ENCODE measurements around the gene SLC15A3.

SLC15A3 gene

GRCh38 chr11:60988658-60989057, 36.7 kb upstream of the SLC15A3 start:
- Histone ChIP-seq H3K4me2 (ENCODE audit: low read length) (no peak overlapping the region), H3K4me1 (ENCODE audit: insufficient read depth, low read length, severe bottlenecking) (peaks cover 15% of the 10 kb centered on the region), H3K9me3 (ENCODE audit: low read length) (no peaks in the 10 kb centered on the region), H3K9ac (ENCODE audit: low read length) (no peak overlapping the region), H3F3A (ENCODE audit: insufficient read depth, low read length) (no peaks in the 10 kb centered on the region), H4K20me1 (ENCODE audit: insufficient read depth, low read length) (no peaks in the 10 kb centered on the region), H2AFZ (ENCODE audit: low read length) (no peak overlapping the region), H3K27ac (ENCODE audit: low read depth, low read length, poor library complexity, severe bottlenecking) (no peak overlapping the region), H3K36me3 (ENCODE audit: insufficient read depth, low read length) (no peaks in the 10 kb centered on the region), H3K9me2 (ENCODE audit: low read depth, low read length) (no peaks in the 10 kb centered on the region), H3K4me3 (ENCODE audit: low read depth, low read length, poor library complexity, severe bottlenecking) (no peak overlapping the region), H3K79me2 (ENCODE audit: insufficient read depth, low read length) (no peaks in the 10 kb centered on the region), H3K27me3 (ENCODE audit: insufficient read depth, low read length) (no peaks in the 10 kb centered on the region; the same call in 1 of the 2 replicates)
- TF ChIP-seq CTCF (IDR thresholded peaks at IDR 0.05; ENCODE audit: low read length) (no peak), EZH2 (IDR thresholded peaks at IDR 0.05; ENCODE audit: borderline replicate concordance, low read length) (no peak)

DNA sequence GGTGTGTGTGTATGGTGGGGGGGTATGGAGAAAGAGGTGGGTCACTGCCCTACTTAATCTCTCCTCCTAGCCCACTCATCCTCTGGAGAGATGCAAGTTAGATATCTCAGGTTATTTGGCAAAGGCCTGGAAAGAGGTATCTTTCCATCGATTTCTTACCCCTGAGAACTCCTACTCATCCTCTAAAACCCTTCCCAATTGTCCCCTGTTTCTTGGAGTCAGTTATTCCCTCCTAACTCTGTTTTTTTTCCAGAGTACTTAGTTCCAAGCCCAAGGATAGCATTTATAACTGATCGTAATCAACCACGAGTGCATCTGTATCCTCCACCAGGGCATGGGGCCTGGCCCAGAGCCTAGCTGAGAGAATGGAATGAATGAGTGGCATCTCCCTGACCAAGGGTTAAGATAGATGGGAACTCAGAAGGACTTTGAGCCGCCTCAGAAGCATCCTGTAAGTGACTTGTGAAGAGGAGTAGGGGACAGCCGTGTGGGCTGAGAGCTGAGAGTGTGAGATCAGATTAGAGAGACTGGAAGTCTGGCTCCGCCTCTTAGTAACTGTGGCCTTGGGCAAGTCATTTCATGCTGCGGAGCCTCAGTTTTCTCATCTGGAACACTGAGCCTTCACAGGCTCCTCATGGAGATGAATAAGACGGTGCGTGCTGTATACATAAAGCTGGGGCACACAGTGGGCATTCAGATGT, 35.8 kb upstream of the SLC15A3 start:
- H3K27me3 ChIP-seq (ENCODE audit: insufficient read depth, low read length): no peaks in the 10 kb centered on the region; the same call in 1 of the 2 replicates
- H3K4me3 ChIP-seq (ENCODE audit: low read depth, low read length, poor library complexity, severe bottlenecking): no peak overlapping the region
- peaks cover 15% of the 10 kb centered on the region for H3K4me1 ChIP-seq (ENCODE audit: insufficient read depth, low read length, severe bottlenecking)
- no peaks in the 10 kb centered on the region for H3K36me3 ChIP-seq (ENCODE audit: insufficient read depth, low read length)
- no peak overlapping the region for H3K27ac ChIP-seq (ENCODE audit: low read depth, low read length, poor library complexity, severe bottlenecking)
- no peaks in the 10 kb centered on the region for H3K79me2 ChIP-seq (ENCODE audit: insufficient read depth, low read length)
- no peaks in the 10 kb centered on the region for H4K20me1 ChIP-seq (ENCODE audit: insufficient read depth, low read length)
- no peak overlapping the region for H2AFZ ChIP-seq (ENCODE audit: low read length)
- TF ChIP-seq CTCF (IDR thresholded peaks at IDR 0.05; ENCODE audit: low read length): no peak
- no peak for TF ChIP-seq EZH2 (IDR thresholded peaks at IDR 0.05; ENCODE audit: borderline replicate concordance, low read length)
- no peaks in the 10 kb centered on the region for H3K9me2 ChIP-seq (ENCODE audit: low read depth, low read length)
- H3K9ac ChIP-seq (ENCODE audit: low read length): no peak overlapping the region
- no peak overlapping the region for H3K4me2 ChIP-seq (ENCODE audit: low read length)
- H3K9me3 ChIP-seq (ENCODE audit: low read length): no peaks in the 10 kb centered on the region
- no peaks in the 10 kb centered on the region for H3F3A ChIP-seq (ENCODE audit: insufficient read depth, low read length)

DNA sequence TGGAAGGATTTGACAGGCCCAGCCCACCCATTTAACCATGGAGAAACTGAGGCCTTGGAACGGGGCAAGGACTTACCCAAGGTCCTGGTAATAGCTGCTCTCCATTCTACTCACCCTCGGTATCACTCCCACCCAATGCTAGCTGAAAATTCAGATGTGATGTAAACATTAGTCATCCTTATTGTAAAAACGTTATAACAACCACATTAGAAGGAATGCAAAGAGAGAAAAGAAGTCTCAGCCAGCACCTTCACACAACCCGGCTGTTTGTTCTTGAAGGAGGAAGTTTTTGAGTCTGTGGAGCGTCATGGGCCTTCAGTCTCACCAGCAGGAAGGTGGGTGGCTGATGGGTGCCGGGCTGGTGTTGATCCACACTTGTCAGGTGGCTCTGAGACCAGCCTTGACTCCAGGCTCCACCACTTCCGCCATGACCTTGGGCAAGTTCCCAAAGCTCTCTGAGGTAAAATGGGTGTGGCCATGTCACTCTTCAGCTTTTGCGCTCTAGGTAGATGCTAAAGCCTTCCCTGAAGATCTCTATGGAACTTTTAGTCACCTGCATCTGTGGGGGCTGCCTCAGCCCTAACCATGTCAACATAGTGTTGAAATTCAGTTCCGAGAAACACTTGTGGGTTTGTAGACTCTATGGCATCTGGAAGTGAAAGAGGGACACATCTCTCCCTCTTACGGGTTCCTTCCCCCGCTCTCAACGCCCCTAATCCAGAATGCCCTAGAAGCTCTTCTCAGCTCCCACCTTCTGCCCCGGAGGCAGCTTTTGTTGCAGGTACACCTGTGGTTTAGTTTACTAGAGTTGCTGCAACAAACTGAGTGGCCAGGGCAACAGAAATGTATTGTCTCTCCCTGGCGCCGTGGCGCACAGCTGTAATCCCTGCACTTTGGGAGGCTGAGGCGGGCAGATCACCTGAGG, 34.3 kb upstream of the SLC15A3 start:
- Histone ChIP-seq H4K20me1 (ENCODE audit: insufficient read depth, low read length) (no peaks in the 10 kb centered on the region), H3K4me1 (ENCODE audit: insufficient read depth, low read length, severe bottlenecking) (peaks cover 19% of the 10 kb centered on the region), H3K27ac (ENCODE audit: low read depth, low read length, poor library complexity, severe bottlenecking) (no peak overlapping the region), H2AFZ (ENCODE audit: low read length) (no peak overlapping the region), H3F3A (ENCODE audit: insufficient read depth, low read length) (no peaks in the 10 kb centered on the region), H3K79me2 (ENCODE audit: insufficient read depth, low read length) (no peaks in the 10 kb centered on the region), H3K9me2 (ENCODE audit: low read depth, low read length) (no peaks in the 10 kb centered on the region), H3K4me2 (ENCODE audit: low read length) (no peak overlapping the region), H3K27me3 (ENCODE audit: insufficient read depth, low read length) (no peaks in the 10 kb centered on the region; the same call in 1 of the 2 replicates), H3K9me3 (ENCODE audit: low read length) (no peaks in the 10 kb centered on the region), H3K36me3 (ENCODE audit: insufficient read depth, low read length) (no peaks in the 10 kb centered on the region), H3K4me3 (ENCODE audit: low read depth, low read length, poor library complexity, severe bottlenecking) (no peak overlapping the region), H3K9ac (ENCODE audit: low read length) (no peak overlapping the region)
- TF ChIP-seq EZH2 (IDR thresholded peaks at IDR 0.05; ENCODE audit: borderline replicate concordance, low read length): no peak
- TF ChIP-seq CTCF (IDR thresholded peaks at IDR 0.05; ENCODE audit: low read length): no peak
